Central memory CD8-positive, alpha-beta T cell (primary cell): ENCODE measurements around the gene WDFY1.

Experiments
- ATAC-seq: fragments of 150-1000 bp; cut with Tn5 transposase; replicated peaks from 2 replicates; pipeline ENCODE4 v1.10.0; 2022; ENCODE audit warnings: mild to moderate bottlenecking, moderate FRiP score, moderate number of reproducible peaks; ENCODE audit not compliant: poor library complexity, severe bottlenecking; ENCODE audit errors: extremely low read depth
- DNase-seq, 2 donors: peaks; one replicate each; pipeline ENCODE4 v3.0.0; 2021; ENCODE audit warnings: low spot score in 2 of 2
- H3K27ac Mint-ChIP-seq: one replicate; pipeline ENCODE4 v1.8.0; 2022; ENCODE audit warnings: low read depth, mild to moderate bottlenecking, moderate library complexity, mixed read lengths
- H3K27me3 Mint-ChIP-seq: one replicate; pipeline ENCODE4 v1.8.0; 2022; ENCODE audit warnings: mixed read lengths
- H3K36me3 Mint-ChIP-seq: one replicate; pipeline ENCODE4 v1.8.0; 2022; ENCODE audit warnings: mild to moderate bottlenecking, moderate library complexity, mixed read lengths; ENCODE audit not compliant: insufficient read depth
- H3K4me1 Mint-ChIP-seq: one replicate; pipeline ENCODE4 v1.8.0; 2022; ENCODE audit warnings: mixed read lengths
- H3K4me3 Mint-ChIP-seq: one replicate; pipeline ENCODE4 v1.8.0; 2022; ENCODE audit warnings: mild to moderate bottlenecking, moderate library complexity, mixed read lengths
- H3K9me3 Mint-ChIP-seq: one replicate; pipeline ENCODE4 v1.8.0; 2022; ENCODE audit warnings: mixed read lengths

WDFY1 gene

GRCh38 chr2:223935459-223936125 is 9.5 kb downstream of the WDFY1 start:
- Mint-ChIP-seq H3K27me3 (no peaks in the 10 kb centered on the region), H3K4me1 (peaks cover 44% of the 10 kb centered on the region), H3K4me3 (no peak overlapping the region), H3K9me3 (no peaks in the 10 kb centered on the region), H3K36me3 (peaks cover 4% of the 10 kb centered on the region), H3K27ac (no peak overlapping the region)
- DNase-seq, result no peak
- ATAC-seq, result no peak

GRCh38 chr2:223934870-223935269 is 10.3 kb downstream of the WDFY1 start:
- ATAC-seq (no peak), DNase-seq (no peak)
- peaks cover 51% of the 10 kb centered on the region for H3K4me1 Mint-ChIP-seq
- no peak overlapping the region for H3K27ac Mint-ChIP-seq
- no peak overlapping the region for H3K4me3 Mint-ChIP-seq
- peaks cover 4% of the 10 kb centered on the region for H3K36me3 Mint-ChIP-seq
- no peaks in the 10 kb centered on the region for H3K27me3 Mint-ChIP-seq
- no peaks in the 10 kb centered on the region for H3K9me3 Mint-ChIP-seq

GRCh38 chr2:223932816-223933800 is 12.0 kb downstream of the WDFY1 start:
- Mint-ChIP-seq H3K9me3 (no peaks in the 10 kb centered on the region), H3K4me3 (no peak overlapping the region), H3K27me3 (no peaks in the 10 kb centered on the region), H3K36me3 (peaks cover 6% of the 10 kb centered on the region), H3K4me1 (peaks cover 61% of the 10 kb centered on the region), H3K27ac (no peak overlapping the region)
- no peak for DNase-seq
- ATAC-seq, result no peak

- no peaks in the 10 kb centered on the region for H3K27me3 Mint-ChIP-seq
- H3K27ac Mint-ChIP-seq, result peak overlapping the region; percentile 8
- peaks cover 54% of the 10 kb centered on the region for H3K4me1 Mint-ChIP-seq
- peak overlapping the region; percentile 50 for H3K4me3 Mint-ChIP-seq
- ATAC-seq (no peak), DNase-seq (no peak)
- H3K36me3 Mint-ChIP-seq, result peaks cover 7% of the 10 kb centered on the region
- H3K9me3 Mint-ChIP-seq, result no peaks in the 10 kb centered on the region
Measured at GRCh38 chr2:223930103-223930976, 14.8 kb downstream of the WDFY1 start.

- peaks cover 49% of the 10 kb centered on the region for H3K4me1 Mint-ChIP-seq
- H3K27ac Mint-ChIP-seq, result peak overlapping the region; percentile 53
- peak; percentile 88 for ATAC-seq
- peak overlapping the region; percentile 50 for H3K4me3 Mint-ChIP-seq
- H3K27me3 Mint-ChIP-seq, result no peaks in the 10 kb centered on the region
- no peak for DNase-seq
- H3K9me3 Mint-ChIP-seq, result no peaks in the 10 kb centered on the region
- H3K36me3 Mint-ChIP-seq, result peaks cover 7% of the 10 kb centered on the region
Measured at GRCh38 chr2:223929571-223930102, 15.5 kb downstream of the WDFY1 start.

- Mint-ChIP-seq H3K27ac (no peak overlapping the region), H3K36me3 (peaks cover 7% of the 10 kb centered on the region), H3K9me3 (no peaks in the 10 kb centered on the region), H3K4me1 (peaks cover 45% of the 10 kb centered on the region), H3K27me3 (no peaks in the 10 kb centered on the region), H3K4me3 (no peak overlapping the region)
- DNase-seq (no peak), ATAC-seq (no peak)
Measured at GRCh38 chr2:223928113-223929006, 16.8 kb downstream of the WDFY1 start.

GRCh38 chr2:223925106-223925505 is 20.0 kb downstream of the WDFY1 start:
- Mint-ChIP-seq H3K4me3 (no peak overlapping the region), H3K4me1 (peaks cover 61% of the 10 kb centered on the region), H3K27ac (no peak overlapping the region), H3K36me3 (peaks cover 7% of the 10 kb centered on the region), H3K27me3 (no peaks in the 10 kb centered on the region), H3K9me3 (no peaks in the 10 kb centered on the region)
- DNase-seq, result no peak
- ATAC-seq, result no peak

GRCh38 chr2:223923976-223924375 is 21.2 kb downstream of the WDFY1 start:
- Mint-ChIP-seq H3K36me3 (peaks cover 7% of the 10 kb centered on the region), H3K4me1 (peaks cover 55% of the 10 kb centered on the region), H3K4me3 (no peak overlapping the region), H3K27ac (no peak overlapping the region), H3K9me3 (no peaks in the 10 kb centered on the region), H3K27me3 (no peaks in the 10 kb centered on the region)
- no peak for ATAC-seq
- no peak for DNase-seq

- no peaks in the 10 kb centered on the region for H3K27me3 Mint-ChIP-seq
- H3K9me3 Mint-ChIP-seq, result no peaks in the 10 kb centered on the region
- DNase-seq (no peak), ATAC-seq (no peak)
- peaks cover 39% of the 10 kb centered on the region for H3K4me1 Mint-ChIP-seq
- no peak overlapping the region for H3K27ac Mint-ChIP-seq
- H3K36me3 Mint-ChIP-seq, result peaks cover 11% of the 10 kb centered on the region
- no peak overlapping the region for H3K4me3 Mint-ChIP-seq
Measured at GRCh38 chr2:223922308-223922707, 22.8 kb downstream of the WDFY1 start.

- peaks cover 19% of the 10 kb centered on the region for H3K36me3 Mint-ChIP-seq
- H3K4me3 Mint-ChIP-seq, result no peak overlapping the region
- DNase-seq (no peak), ATAC-seq (no peak)
- peaks cover 39% of the 10 kb centered on the region for H3K4me1 Mint-ChIP-seq
- no peak overlapping the region for H3K27ac Mint-ChIP-seq
- no peaks in the 10 kb centered on the region for H3K9me3 Mint-ChIP-seq
- no peaks in the 10 kb centered on the region for H3K27me3 Mint-ChIP-seq
Measured at GRCh38 chr2:223921204-223921603, 23.9 kb downstream of the WDFY1 start.

GRCh38 chr2:223920109-223920508 is 25.0 kb downstream of the WDFY1 start:
- ATAC-seq, result no peak
- peaks cover 39% of the 10 kb centered on the region for H3K4me1 Mint-ChIP-seq
- H3K9me3 Mint-ChIP-seq, result no peaks in the 10 kb centered on the region

More at GRCh38 chr2:223920109-223920508, 25.0 kb downstream of the WDFY1 start:
- Mint-ChIP-seq H3K27ac (no peak overlapping the region), H3K36me3 (peaks cover 20% of the 10 kb centered on the region), H3K27me3 (no peaks in the 10 kb centered on the region), H3K4me3 (no peak overlapping the region)
- DNase-seq, result no peak
